ENCODE results near the gene ASAP3.

DNA sequence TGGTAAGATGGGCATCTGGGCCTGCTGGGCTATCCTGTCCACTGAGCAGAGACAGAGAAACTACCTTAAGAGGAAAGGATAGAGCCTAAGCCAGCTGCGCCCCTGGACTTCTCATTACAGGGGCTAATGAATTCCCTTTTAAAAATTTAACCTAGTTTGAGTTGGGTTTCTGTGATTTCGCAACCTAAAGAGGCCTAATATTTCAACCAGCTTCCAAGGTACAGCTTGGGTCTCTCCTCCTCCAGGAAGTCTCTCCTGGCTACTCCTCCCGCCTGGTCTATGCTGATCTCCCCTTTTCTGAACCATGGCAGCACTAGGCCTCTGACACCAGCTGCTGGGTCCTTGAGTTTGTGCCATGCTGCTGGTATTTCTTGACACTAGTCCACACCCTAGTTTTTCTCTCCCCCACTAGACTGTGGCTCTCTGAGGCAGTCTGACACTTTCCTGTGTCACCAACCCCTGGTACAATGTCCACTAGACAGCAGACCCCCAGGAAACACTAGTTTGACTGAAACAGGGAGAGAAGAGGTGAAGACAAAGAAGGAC is 30.5 kb downstream of the ASAP3 start:
- TF ChIP-seq, protein P1, sequence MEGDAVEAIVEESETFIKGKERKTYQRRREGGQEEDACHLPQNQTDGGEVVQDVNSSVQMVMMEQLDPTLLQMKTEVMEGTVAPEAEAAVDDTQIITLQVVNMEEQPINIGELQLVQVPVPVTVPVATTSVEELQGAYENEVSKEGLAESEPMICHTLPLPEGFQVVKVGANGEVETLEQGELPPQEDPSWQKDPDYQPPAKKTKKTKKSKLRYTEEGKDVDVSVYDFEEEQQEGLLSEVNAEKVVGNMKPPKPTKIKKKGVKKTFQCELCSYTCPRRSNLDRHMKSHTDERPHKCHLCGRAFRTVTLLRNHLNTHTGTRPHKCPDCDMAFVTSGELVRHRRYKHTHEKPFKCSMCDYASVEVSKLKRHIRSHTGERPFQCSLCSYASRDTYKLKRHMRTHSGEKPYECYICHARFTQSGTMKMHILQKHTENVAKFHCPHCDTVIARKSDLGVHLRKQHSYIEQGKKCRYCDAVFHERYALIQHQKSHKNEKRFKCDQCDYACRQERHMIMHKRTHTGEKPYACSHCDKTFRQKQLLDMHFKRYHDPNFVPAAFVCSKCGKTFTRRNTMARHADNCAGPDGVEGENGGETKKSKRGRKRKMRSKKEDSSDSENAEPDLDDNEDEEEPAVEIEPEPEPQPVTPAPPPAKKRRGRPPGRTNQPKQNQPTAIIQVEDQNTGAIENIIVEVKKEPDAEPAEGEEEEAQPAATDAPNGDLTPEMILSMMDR (IDR thresholded peaks at IDR 0.05; ENCODE audit: extremely low read depth in 1 of 2, insufficient read depth in 1 of 2, low read depth in 1 of 2, low read length in 2 of 2): no peak
- no peak for TF ChIP-seq POLR2A (IDR thresholded peaks at IDR 0.05; ENCODE audit: low read depth, low read length)

Data from endothelial cell of umbilical vein (primary cell).